Suprapubic skin (tissue), 4 donors: Measurements from ENCODE around the gene B3GNT3. TPM values are rescaled to one million over a fixed set of nuclear protein-coding genes. Genes with fewer than 3 reads are reported as not detected.

Experiments used
- DNase-seq, 2 donors: peaks; one replicate each; pipeline ENCODE4 v3.0.0-alpha.2; 2019; ENCODE audit warnings: low spot score in 2 of 2
- H3K27ac ChIP-seq: fragments of 200-600 bp; sonication (generic); one replicate; pipeline ENCODE4 v1.5.1; 2019
- H3K27me3 ChIP-seq: fragments of 200-600 bp; sonication (generic); one replicate; pipeline ENCODE4 v1.5.1; 2019
- H3K36me3 ChIP-seq: fragments of 200-600 bp; sonication (generic); one replicate; pipeline ENCODE4 v1.5.1; 2019
- H3K4me1 ChIP-seq: fragments of 200-600 bp; sonication (generic); one replicate; pipeline ENCODE4 v1.5.1; 2019
- H3K4me3 ChIP-seq: fragments of 200-600 bp; sonication (generic); one replicate; pipeline ENCODE4 v1.5.1; 2019; ENCODE audit warnings: mild to moderate bottlenecking
- H3K9me3 ChIP-seq: fragments of 200-600 bp; sonication (generic); one replicate; pipeline ENCODE4 v1.5.1; 2019
- CTCF ChIP-seq, 2 donors: fragments of 200-600 bp in 1 of 2; fragments of 450-650 bp in 1 of 2; sonication (generic) in 1 of 2; IDR thresholded peaks; one replicate each; pipeline ENCODE4 v1.5.1; 2016 to 2019; ENCODE audit warnings: antibody characterized with exemption in 2 of 2, mild to moderate bottlenecking in 1 of 2, moderate library complexity in 1 of 2
- EP300 ChIP-seq: sonication (generic); formaldehyde crosslinking; IDR thresholded peaks from one replicate; pipeline ENCODE4 v1.6.1; 2017; ENCODE audit warnings: antibody characterized with exemption
- POLR2A ChIP-seq, 2 donors: fragments of 450-650 bp; IDR thresholded peaks; one replicate each; pipeline ENCODE4 v1.6.1; 2017; ENCODE audit warnings: antibody characterized with exemption in 2 of 2, mild to moderate bottlenecking in 2 of 2, moderate library complexity in 2 of 2
- POLR2AphosphoS5 ChIP-seq, 3 donors: sonication (generic); formaldehyde crosslinking; IDR thresholded peaks; one replicate each; pipeline ENCODE4 v1.6.1; 2017; ENCODE audit warnings: antibody characterized with exemption in 3 of 3
- WGBS: methylation state at CpG from one replicate; pipeline ENCODE4 v1.1.5; 2018; 5-methylcytosine and 5-hydroxymethylcytosine counted together
- total RNA-seq, 4 donors: library from RNA; depleted of rRNA; stranded (reverse); fragments of >200 nt; gene quantifications; one replicate each; pipeline ENCODE4 v1.1.0, GENCODE V29; 2016

B3GNT3 gene
- total RNA-seq, 4 donors from 2014 or later: 1.4 to 12.1 (median 5.9) TPM

- DNase-seq: no peak
- Histone ChIP-seq H3K4me3 (no peak overlapping the region), H3K9me3 (no peaks in the 10 kb centered on the region), H3K27ac (no peak overlapping the region), H3K27me3 (peaks cover 20% of the 10 kb centered on the region), H3K36me3 (peaks cover 4% of the 10 kb centered on the region), H3K4me1 (peaks cover 14% of the 10 kb centered on the region)
- TF ChIP-seq POLR2AphosphoS5 (IDR thresholded peaks at IDR 0.05): no peak
- TF ChIP-seq POLR2A (IDR thresholded peaks at IDR 0.05): no peak
- no peak for TF ChIP-seq CTCF (IDR thresholded peaks at IDR 0.05)
- no peak for TF ChIP-seq EP300
- 90% methylated on average over 6 of the region's 6 CpGs for WGBS
Measured at GRCh38 chr19:17840019-17840418, 45.1 kb downstream of the B3GNT3 start.

- peak in 1 of 2 donors; percentile 61 for DNase-seq
- H3K4me1 ChIP-seq: peaks cover 14% of the 10 kb centered on the region
- H3K36me3 ChIP-seq: peaks cover 4% of the 10 kb centered on the region
- no peaks in the 10 kb centered on the region for H3K9me3 ChIP-seq
- TF ChIP-seq CTCF (IDR thresholded peaks at IDR 0.05) (no peak), POLR2AphosphoS5 (IDR thresholded peaks at IDR 0.05) (no peak), POLR2A (IDR thresholded peaks at IDR 0.05) (no peak), EP300 (no peak)
- peak overlapping the region; percentile 26 for H3K4me3 ChIP-seq
- H3K27me3 ChIP-seq: peaks cover 20% of the 10 kb centered on the region
- no peak overlapping the region for H3K27ac ChIP-seq
- 44% methylated on average over 15 of the region's 30 CpGs for WGBS
Measured at GRCh38 chr19:17841371-17841809, 46.5 kb downstream of the B3GNT3 start.

- no peak for TF ChIP-seq POLR2A (IDR thresholded peaks at IDR 0.05)
- TF ChIP-seq POLR2AphosphoS5 (IDR thresholded peaks at IDR 0.05): no peak
- TF ChIP-seq CTCF (IDR thresholded peaks at IDR 0.05): no peak
- TF ChIP-seq EP300: no peak
- H3K27ac ChIP-seq: no peak overlapping the region
- H3K4me1 ChIP-seq: peaks cover 15% of the 10 kb centered on the region
- peaks cover 20% of the 10 kb centered on the region for H3K27me3 ChIP-seq
- peak overlapping the region; percentile 26 for H3K4me3 ChIP-seq
- peaks cover 4% of the 10 kb centered on the region for H3K36me3 ChIP-seq
- WGBS: 18% methylated on average over 32 of the region's 56 CpGs
- peak in 1 of 2 donors; percentile 77 for DNase-seq
- H3K9me3 ChIP-seq: no peaks in the 10 kb centered on the region
Measured at GRCh38 chr19:17841810-17842662, 47.1 kb downstream of the B3GNT3 start.

GRCh38 chr19:17842663-17843291, 47.8 kb downstream of the B3GNT3 start:
- WGBS: 61% methylated on average over 12 of the region's 20 CpGs
- Histone ChIP-seq H3K36me3 (peaks cover 4% of the 10 kb centered on the region), H3K9me3 (no peaks in the 10 kb centered on the region), H3K27me3 (peaks cover 20% of the 10 kb centered on the region), H3K4me3 (peak overlapping the region; percentile 26), H3K4me1 (peaks cover 23% of the 10 kb centered on the region), H3K27ac (no peak overlapping the region)
- TF ChIP-seq POLR2A (IDR thresholded peaks at IDR 0.05) (no peak), CTCF (IDR thresholded peaks at IDR 0.05) (no peak), POLR2AphosphoS5 (IDR thresholded peaks at IDR 0.05) (no peak), EP300 (no peak)
- DNase-seq: no peak

- peaks cover 20% of the 10 kb centered on the region for H3K27me3 ChIP-seq
- TF ChIP-seq POLR2A (IDR thresholded peaks at IDR 0.05) (no peak), POLR2AphosphoS5 (IDR thresholded peaks at IDR 0.05) (no peak), CTCF (IDR thresholded peaks at IDR 0.05) (no peak), EP300 (no peak)
Measured at GRCh38 chr19:17843292-17843827, 48.4 kb downstream of the B3GNT3 start.

More at GRCh38 chr19:17843292-17843827, 48.4 kb downstream of the B3GNT3 start:
- peaks cover 29% of the 10 kb centered on the region for H3K4me1 ChIP-seq
- no peak for DNase-seq
- no peak overlapping the region for H3K4me3 ChIP-seq
- WGBS: 68% methylated on average over 4 of the region's 9 CpGs
- no peak overlapping the region for H3K27ac ChIP-seq
- H3K9me3 ChIP-seq: no peaks in the 10 kb centered on the region
- H3K36me3 ChIP-seq: peaks cover 4% of the 10 kb centered on the region
